ENCODE data around the gene CGB8.
"Not testable (repeated sequence)": the region's sequence is repeated elsewhere in the genome, so short reads cannot be mapped to it uniquely, and the experiment has no call there.

- TF ChIP-seq CTCF (IDR thresholded peaks at IDR 0.05; ENCODE audit: insufficient read depth, low read depth, low read length); EZH2 (IDR thresholded peaks at IDR 0.05; ENCODE audit: insufficient read depth, low read length): not testable (repeated sequence)
Observed at GRCh38 chr19:49030323-49030722, 18.6 kb downstream of the CGB8 start.
